DOHH2 (cell line): Measurements from ENCODE around the gene TLX2.

Source experiments
- EZH2phosphoT487 ChIP-seq: fragments of 200-600 bp; sonication (generic); IDR thresholded peaks from 2 replicates; pipeline ENCODE4 v1.6.1; 2017; ENCODE audit warnings: borderline replicate concordance, mild to moderate bottlenecking, antibody characterized with exemption, low read length, moderate library complexity, mixed read lengths
- TF ChIP-seq, protein P1 (sequence below): fragments of 200-600 bp; sonication (generic); IDR thresholded peaks from one replicate; pipeline ENCODE4 v1.5.1; 2014; ENCODE audit warnings: antibody characterized with exemption, mild to moderate bottlenecking, low read depth, low read length; ENCODE audit not compliant: poor library complexity, severe bottlenecking

DNA sequence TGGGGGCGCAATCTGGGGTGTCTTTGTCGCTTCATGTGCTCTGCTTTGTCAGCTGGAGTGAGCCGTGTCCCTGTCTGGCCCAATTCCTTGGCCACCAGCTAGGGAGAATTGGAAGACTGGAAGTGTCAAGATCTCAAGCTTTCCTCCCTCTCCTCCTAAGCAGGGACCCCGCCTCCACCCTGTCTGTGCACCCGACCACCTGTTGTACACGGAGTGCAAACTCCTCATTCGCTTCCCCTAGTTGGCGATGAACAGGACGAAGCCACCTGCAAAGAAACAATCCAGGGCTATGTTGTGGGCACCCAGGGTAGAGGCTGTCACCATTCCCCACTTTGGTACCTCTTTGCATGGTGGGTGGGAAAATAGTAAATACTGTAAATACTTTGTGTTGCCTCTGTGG is 13.5 kb downstream of the TLX2 start:
- TF ChIP-seq, protein P1, sequence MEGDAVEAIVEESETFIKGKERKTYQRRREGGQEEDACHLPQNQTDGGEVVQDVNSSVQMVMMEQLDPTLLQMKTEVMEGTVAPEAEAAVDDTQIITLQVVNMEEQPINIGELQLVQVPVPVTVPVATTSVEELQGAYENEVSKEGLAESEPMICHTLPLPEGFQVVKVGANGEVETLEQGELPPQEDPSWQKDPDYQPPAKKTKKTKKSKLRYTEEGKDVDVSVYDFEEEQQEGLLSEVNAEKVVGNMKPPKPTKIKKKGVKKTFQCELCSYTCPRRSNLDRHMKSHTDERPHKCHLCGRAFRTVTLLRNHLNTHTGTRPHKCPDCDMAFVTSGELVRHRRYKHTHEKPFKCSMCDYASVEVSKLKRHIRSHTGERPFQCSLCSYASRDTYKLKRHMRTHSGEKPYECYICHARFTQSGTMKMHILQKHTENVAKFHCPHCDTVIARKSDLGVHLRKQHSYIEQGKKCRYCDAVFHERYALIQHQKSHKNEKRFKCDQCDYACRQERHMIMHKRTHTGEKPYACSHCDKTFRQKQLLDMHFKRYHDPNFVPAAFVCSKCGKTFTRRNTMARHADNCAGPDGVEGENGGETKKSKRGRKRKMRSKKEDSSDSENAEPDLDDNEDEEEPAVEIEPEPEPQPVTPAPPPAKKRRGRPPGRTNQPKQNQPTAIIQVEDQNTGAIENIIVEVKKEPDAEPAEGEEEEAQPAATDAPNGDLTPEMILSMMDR, result no peak
- TF ChIP-seq EZH2phosphoT487, result no peak
